GM21619 (cell line): ENCODE data around the gene IGFLR1.
"Not testable (repeated sequence)": the region's sequence is repeated elsewhere in the genome, so short reads cannot be mapped to it uniquely, and the experiment has no call there.

Source experiments
- ATAC-seq: cut with Tn5 transposase; IDR thresholded peaks from one replicate; pipeline ENCODE4 v1.9.1; 2021; ENCODE audit not compliant: unreplicated experiment

Gene IGFLR1

DNA sequence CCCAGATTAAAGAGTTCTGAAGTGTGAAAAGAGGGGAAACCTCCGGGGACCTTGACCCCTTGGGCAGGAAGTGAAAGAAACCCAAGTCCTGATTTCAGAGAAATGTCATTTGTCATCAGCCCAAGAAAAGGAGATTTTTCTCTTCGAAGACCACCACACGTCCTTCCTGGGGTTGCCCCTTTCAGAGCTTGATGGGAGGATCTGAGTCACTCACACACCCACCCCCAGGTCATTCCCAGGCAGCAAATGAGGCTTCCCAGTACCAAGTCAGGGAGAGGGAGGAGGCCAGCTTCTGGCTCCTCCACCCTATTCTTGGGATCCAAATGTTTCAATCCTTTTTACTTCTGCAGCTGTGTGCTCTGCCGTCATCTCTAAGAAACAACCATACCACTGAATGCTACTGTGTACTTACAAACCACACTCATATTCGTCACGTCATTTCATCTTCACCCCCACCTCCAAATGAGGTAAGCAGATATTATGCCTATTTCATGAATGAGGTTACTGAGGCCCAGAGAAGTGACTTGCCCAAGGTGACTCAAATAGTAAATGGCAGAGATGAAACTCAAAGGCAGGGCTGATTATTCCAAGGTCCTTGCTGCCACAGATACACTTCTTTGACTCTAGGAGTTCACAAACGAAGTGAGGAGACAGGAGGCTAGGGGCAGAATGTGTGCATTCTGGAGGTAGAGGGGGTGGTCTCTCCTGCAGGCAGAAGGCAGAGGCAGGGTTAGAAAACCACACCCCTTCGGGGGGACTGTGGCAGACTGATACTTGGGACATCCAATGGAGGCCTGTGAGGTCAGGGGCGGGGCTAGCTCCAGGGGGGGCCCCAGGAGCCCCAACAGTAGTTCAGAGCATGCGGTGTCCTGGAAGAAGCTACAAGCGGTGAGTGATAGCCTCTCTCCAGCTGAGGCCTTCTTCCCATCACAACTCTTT lies 29.4 kb downstream of the IGFLR1 start:
- ATAC-seq, result no peak

GRCh38 chr19:35710784-35711723 lies 31.2 kb downstream of the IGFLR1 start:
- ATAC-seq, result peak; percentile 28

- no peak for ATAC-seq
Observed at GRCh38 chr19:35708391-35708790, 33.9 kb downstream of the IGFLR1 start.

DNA sequence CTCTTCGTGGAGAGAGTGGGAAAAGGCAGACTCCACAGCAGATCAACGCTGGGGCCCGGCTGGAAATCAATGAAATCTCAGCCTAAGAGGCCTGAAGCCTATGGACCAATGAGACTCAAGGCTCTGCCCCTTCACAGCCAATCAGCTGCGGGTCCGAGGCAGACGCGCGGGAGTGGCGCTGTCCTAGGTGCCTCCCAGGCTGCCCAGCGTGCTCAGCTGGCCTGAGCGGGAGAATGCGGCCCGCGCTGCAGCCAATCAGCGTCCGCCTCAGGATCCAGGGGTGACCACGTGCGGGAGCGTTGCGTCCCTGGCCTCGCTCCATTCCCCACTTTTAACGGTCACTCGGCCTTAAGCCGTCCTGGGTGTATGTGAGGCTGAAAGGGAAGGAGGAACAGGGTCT lies 38.0 kb downstream of the IGFLR1 start, which contains the start of gene ZBTB32:
Gene ZBTB32, plus strand, starts transcription at position 341 of the 400 bp plus-strand sequence. CDS start 10,069 bp downstream, outside the sequence.
- ATAC-seq, result no peak

DNA sequence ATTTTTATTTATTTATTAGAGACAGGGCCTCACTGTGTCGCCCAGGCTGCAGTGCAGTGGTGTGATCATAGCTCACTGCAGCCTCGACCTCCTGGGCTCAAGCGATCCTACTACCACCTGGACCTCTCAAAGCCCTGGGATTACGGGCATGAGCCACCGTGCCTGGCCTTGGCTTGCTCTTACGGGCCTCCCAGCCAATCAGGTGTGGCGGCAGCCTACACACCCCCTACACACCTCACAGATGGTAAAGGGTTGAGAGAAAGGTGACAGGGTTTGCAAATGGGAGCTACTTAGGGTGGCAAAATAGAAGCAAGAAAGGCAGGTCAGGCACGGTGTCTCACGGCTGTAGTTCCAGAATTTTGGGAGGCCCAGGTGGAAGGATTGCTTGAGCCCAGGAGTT lies 38.9 kb downstream of the IGFLR1 start:
- no peak for ATAC-seq

DNA sequence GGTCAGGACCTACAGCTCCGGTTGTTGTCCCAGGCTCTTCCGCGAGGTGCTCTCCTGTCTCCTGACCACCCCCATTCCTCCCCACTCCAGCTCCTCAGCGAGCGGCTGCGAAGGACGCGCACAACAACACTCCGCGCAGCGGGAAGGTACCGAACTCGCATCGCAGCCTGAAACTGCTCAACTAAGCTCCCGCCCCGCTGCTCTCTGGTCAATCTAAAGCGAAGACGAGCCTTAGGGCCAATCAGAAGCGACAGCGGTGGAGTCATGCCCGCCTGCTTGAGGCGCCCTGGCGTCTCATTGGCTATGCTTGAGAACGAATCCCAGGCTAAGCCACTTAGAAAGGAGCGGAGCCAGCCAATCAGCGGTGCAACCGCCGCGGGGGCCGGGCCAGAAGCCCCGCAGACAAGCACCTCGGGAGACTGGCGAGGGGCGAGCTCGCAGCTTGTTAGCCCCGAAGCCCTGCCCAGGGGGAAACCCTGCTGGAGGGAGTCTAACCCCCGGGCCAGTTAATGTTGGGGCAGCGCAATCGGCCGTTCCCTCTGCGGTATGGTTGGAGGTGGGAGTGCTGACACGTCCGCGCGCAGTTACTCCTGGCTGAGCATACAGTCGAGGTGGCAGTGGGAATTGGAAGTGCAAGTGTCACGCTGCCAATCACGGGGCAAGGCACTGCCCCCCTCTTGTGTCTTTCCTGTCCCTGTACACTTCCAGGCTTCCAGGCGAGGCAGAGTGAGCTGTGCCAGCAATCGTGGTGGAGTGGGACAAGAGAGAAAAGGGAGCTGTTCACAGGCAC lies 39.8 kb downstream of the IGFLR1 start:
- ATAC-seq, result peak; percentile 90

DNA sequence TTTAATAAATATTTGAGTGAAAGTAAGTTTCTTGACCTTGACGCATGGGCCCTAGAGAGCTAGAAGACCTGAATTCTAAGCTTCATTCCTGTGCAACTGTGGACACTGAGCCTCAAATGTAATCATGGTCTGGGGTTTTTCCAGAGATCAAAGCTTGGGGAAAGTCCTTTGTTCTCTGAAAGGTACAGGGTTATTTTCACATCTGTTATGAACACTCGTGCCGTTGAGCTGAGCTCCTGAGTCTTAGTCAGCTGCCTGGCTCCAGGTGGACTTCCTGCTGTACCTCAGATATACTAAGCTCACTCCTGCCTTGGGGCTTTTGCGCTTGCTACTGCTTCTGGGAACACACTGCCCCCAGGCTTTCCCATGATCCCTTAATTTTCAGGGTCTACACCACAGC lies 45.4 kb downstream of the IGFLR1 start:
- ATAC-seq, result no peak

DNA sequence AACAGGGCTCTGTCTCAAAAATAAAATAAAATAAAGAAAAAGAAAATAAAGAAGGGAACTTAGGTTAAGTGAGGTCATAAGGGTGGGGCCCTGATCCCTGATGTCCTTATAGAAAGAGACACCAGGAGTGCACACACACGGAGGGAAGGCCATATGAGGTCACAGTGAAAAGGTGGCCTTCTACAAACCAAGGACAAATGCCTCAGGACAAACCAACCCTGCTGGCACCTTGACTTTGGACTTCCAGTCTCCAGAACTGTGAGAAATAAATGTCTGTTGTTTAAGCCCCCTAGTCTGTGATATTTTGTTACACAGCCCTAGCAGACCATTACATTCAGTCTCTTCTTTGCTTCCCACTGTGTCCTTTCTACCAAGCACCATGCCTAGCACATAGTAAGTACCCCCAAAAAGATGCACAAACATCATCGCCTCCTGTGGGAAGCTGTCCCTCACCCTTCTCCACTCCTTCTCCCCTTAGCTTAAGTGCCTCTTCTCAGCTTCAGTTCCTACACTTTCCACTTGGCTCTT lies 46.3 kb downstream of the IGFLR1 start:
- no peak for ATAC-seq

DNA sequence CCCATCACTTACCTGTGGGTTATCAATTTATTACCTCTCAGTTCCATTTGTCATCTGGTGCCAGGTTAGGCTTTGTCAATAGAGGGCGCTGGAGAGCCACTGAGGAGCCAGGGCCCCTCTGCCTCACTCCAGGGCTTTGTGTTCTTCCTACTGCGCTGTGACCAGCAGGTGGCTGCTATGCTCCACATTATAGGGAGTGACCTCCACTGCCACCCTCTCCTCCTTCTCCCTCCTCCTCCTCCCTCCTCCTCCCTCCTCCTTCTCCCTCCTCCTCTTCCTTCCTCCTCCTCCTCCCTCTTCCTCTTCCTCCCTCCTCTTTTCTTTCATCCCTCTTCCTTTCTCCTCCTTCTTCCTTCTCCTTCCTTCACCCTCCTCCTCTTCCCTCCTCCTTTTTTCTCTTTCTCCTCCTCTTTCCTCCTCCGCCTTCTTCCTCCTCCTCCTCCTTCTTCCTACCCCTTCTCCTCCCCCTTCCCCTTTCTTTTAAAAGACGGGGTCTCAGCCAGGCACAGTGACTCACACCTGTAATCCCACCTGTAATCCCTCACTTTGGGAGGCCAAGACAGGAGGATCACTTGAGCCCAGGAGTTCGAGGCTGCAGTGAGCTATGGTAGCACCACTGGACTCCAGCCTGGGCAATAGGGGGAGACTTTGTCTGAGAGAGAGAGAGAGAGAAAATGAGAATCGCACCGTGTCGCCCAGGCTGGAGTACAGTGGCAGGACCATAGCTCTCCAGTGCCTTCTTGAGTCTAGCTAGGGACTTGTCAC lies 48.2 kb downstream of the IGFLR1 start:
- peak; percentile 72 for ATAC-seq

- no peak for ATAC-seq
Observed at GRCh38 chr19:35693422-35693821, 48.8 kb downstream of the IGFLR1 start.

DNA sequence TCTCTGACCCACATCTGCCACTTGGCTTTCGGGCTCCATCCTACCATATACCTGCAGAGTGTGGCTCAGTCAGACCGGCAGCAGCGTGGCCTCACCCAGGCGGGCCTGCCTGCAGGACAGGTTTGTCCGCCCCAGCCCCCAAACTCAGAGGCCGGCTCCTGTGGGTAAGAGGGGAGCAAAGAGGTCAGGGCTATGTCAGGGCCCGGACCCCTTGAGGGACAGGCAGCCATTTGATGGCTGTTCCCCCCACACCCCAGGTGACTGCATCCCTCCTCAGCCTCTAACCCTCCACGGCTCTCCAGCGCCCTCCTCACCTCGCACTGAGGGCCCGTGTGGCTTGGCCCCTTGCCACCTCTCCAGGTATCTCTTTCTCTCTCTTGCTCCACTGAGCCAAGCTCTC lies 50.2 kb downstream of the IGFLR1 start:
- no peak for ATAC-seq

DNA sequence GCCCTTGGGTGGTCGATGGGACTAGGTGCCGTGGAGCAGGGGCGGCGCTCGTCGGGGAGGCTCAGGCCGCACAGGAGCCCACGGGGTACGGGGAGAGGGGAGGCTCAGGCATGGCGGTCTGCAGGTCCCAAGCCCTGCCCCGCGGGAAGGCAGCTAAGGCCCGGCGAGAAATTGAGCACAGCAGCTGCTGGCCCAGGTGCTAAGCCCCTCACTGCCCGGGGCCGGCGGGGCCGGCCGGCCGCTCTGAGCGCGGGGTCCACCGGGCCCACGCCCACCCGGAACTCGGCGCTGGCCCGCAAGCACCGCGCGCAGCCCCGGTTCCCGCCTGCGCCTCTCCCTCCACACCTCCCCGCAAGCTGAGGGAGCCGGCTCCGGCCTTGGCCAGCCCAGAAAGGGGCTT lies 51.1 kb downstream of the IGFLR1 start:
- not testable (repeated sequence) for ATAC-seq

DNA sequence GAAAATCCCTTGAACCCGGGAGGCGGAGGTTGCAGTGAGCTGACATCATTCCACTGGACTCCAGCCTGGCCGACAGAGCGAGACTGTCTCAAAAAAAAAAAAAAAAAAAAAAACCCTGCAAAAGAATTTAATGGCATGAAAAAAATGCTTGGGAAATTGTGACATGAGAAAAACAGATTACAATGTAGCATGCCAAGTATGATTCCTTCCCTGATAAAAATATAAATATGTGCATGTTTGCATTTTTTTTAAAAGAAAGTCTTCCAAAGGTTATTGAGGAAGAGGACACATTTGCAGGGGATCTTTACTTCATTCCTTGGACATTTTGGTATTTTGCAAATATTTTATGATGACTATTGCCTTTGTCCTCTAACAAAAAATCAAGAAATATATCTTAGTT lies 52.4 kb downstream of the IGFLR1 start:
- no peak for ATAC-seq
